Skeletal muscle cell (primary cell): ENCODE measurements around the gene MAPK7.

Experiments
- DNase-seq: peaks from one replicate; pipeline ENCODE4 v3.0.0-alpha.2; 2010; ENCODE audit warnings: low read depth
- H3K4me3 ChIP-seq: 2 replicates; pipeline ENCODE4 v1.5.1; 2011; ENCODE audit warnings: low read depth, mild to moderate bottlenecking, control low read depth, low read length, moderate library complexity

Gene MAPK7

GRCh38 chr17:19388791-19389785 lies 10.8 kb downstream of the MAPK7 start:
- DNase-seq = no peak

GRCh38 chr17:19390951-19391350 lies 12.7 kb downstream of the MAPK7 start:
- no peak overlapping the region for H3K4me3 ChIP-seq
- DNase-seq = no peak

More at GRCh38 chr17:19388791-19389785, 10.8 kb downstream of the MAPK7 start:
- no peak overlapping the region for H3K4me3 ChIP-seq

GRCh38 chr17:19391432-19391831 lies 13.1 kb downstream of the MAPK7 start:
- H3K4me3 ChIP-seq = no peak overlapping the region
- no peak for DNase-seq

GRCh38 chr17:19392303-19392702 lies 14.0 kb downstream of the MAPK7 start:
- DNase-seq = no peak
- no peak overlapping the region for H3K4me3 ChIP-seq

- H3K4me3 ChIP-seq = no peak overlapping the region
- no peak for DNase-seq
Measured at GRCh38 chr17:19397556-19398041, 19.3 kb downstream of the MAPK7 start.

- peak; percentile 41 for DNase-seq
- no peak overlapping the region for H3K4me3 ChIP-seq
Measured at GRCh38 chr17:19398301-19399181, 20.2 kb downstream of the MAPK7 start.

- no peak overlapping the region for H3K4me3 ChIP-seq
Measured at GRCh38 chr17:19399750-19400450, 21.6 kb downstream of the MAPK7 start.

GRCh38 chr17:19401321-19402010 lies 23.2 kb downstream of the MAPK7 start:
- no peak for DNase-seq
- H3K4me3 ChIP-seq = no peak overlapping the region

More at GRCh38 chr17:19399750-19400450, 21.6 kb downstream of the MAPK7 start:
- no peak for DNase-seq

GRCh38 chr17:19402171-19402570 lies 23.9 kb downstream of the MAPK7 start:
- no peak for DNase-seq
- H3K4me3 ChIP-seq = no peak overlapping the region

- DNase-seq = no peak
Measured at GRCh38 chr17:19403021-19403420, 24.7 kb downstream of the MAPK7 start.

GRCh38 chr17:19404264-19404663 lies 26.0 kb downstream of the MAPK7 start:
- DNase-seq = no peak

More at GRCh38 chr17:19403021-19403420, 24.7 kb downstream of the MAPK7 start:
- H3K4me3 ChIP-seq = no peak overlapping the region

GRCh38 chr17:19405114-19405513 lies 26.8 kb downstream of the MAPK7 start:
- no peak for DNase-seq

More at GRCh38 chr17:19404264-19404663, 26.0 kb downstream of the MAPK7 start:
- H3K4me3 ChIP-seq = no peak overlapping the region

GRCh38 chr17:19407601-19408345 lies 29.5 kb downstream of the MAPK7 start:
- no peak for DNase-seq
- no peak overlapping the region for H3K4me3 ChIP-seq

More at GRCh38 chr17:19405114-19405513, 26.8 kb downstream of the MAPK7 start:
- no peak overlapping the region for H3K4me3 ChIP-seq

GRCh38 chr17:19408346-19408710 lies 30.0 kb downstream of the MAPK7 start:
- H3K4me3 ChIP-seq = no peak overlapping the region
- DNase-seq = no peak

GRCh38 chr17:19409066-19409465 lies 30.8 kb downstream of the MAPK7 start:
- H3K4me3 ChIP-seq = no peak overlapping the region
- no peak for DNase-seq

GRCh38 chr17:19409509-19409908 lies 31.2 kb downstream of the MAPK7 start:
- no peak overlapping the region for H3K4me3 ChIP-seq
- DNase-seq = peak; percentile 62

- no peak overlapping the region for H3K4me3 ChIP-seq
- DNase-seq = no peak
Measured at GRCh38 chr17:19410091-19410490, 31.8 kb downstream of the MAPK7 start.
